Neural progenitor cell (in vitro differentiated cells): ENCODE results near the gene OLFM4. TPM values are rescaled to one million over a fixed set of nuclear protein-coding genes. Genes with fewer than 3 reads are reported as not detected.
A peak's percentile ranks its signal among the peaks of the same experiment; 100 is the strongest.

Source experiments
- DNase-seq: peaks from one replicate; pipeline ENCODE4 v3.0.0-alpha.2; 2016; ENCODE audit warnings: low spot score
- H2AFZ ChIP-seq: fragments of 200-600 bp; sonication (generic); replicated peaks from 2 replicates; pipeline ENCODE4 v1.6.1; 2016; ENCODE audit warnings: antibody characterized with exemption
- H3F3A ChIP-seq: fragments of 200-600 bp; sonication (generic); 2 replicates; pipeline ENCODE4 v1.6.1; 2016; ENCODE audit warnings: antibody characterized with exemption, low read depth
- H3K27ac ChIP-seq: fragments of 200-600 bp; sonication (generic); 2 replicates; pipeline ENCODE4 v1.5.1; 2016; ENCODE audit warnings: mild to moderate bottlenecking
- H3K27me3 ChIP-seq: fragments of 200-600 bp; sonication (generic); 2 replicates; pipeline ENCODE4 v1.6.1; 2016; ENCODE audit warnings: mild to moderate bottlenecking, moderate library complexity
- H3K36me3 ChIP-seq: fragments of 200-600 bp; sonication (generic); 2 replicates; pipeline ENCODE4 v1.5.1; 2016
- H3K4me1 ChIP-seq: fragments of 200-600 bp; sonication (generic); 2 replicates; pipeline ENCODE4 v1.6.1; 2016; ENCODE audit warnings: mixed run types
- H3K4me2 ChIP-seq: fragments of 200-600 bp; sonication (generic); 2 replicates; pipeline ENCODE4 v1.6.1; 2016
- H3K4me3 ChIP-seq: fragments of 200-600 bp; sonication (generic); 2 replicates; pipeline ENCODE4 v1.5.1; 2016
- H3K79me2 ChIP-seq: fragments of 200-600 bp; sonication (generic); 2 replicates; pipeline ENCODE4 v1.6.1; 2016; ENCODE audit warnings: low read depth
- H3K9ac ChIP-seq: fragments of 200-600 bp; sonication (generic); 2 replicates; pipeline ENCODE4 v1.6.1; 2016
- H3K9me3 ChIP-seq: fragments of 200-600 bp; sonication (generic); 2 replicates; pipeline ENCODE4 v1.5.1; 2016; ENCODE audit warnings: low read depth
- H4K20me1 ChIP-seq: fragments of 200-600 bp; sonication (generic); 2 replicates; pipeline ENCODE4 v1.6.1; 2016; ENCODE audit warnings: low read depth
- H3K27ac Mint-ChIP-seq: 3 replicates; pipeline ENCODE4 v1.8.0; 2021; ENCODE audit warnings: mixed read lengths
- H3K27me3 Mint-ChIP-seq: 2 replicates; pipeline ENCODE4 v1.8.0; 2022; ENCODE audit warnings: low read depth, mild to moderate bottlenecking, inconsistent platforms, moderate library complexity, mixed read lengths; ENCODE audit not compliant: insufficient read depth
- H3K36me3 Mint-ChIP-seq: 3 replicates; pipeline ENCODE4 v1.8.0; 2021; ENCODE audit warnings: mixed read lengths
- H3K4me1 Mint-ChIP-seq: 3 replicates; pipeline ENCODE4 v1.8.0; 2021; ENCODE audit warnings: mixed read lengths
- H3K4me3 Mint-ChIP-seq: 3 replicates; pipeline ENCODE4 v1.8.0; 2021; ENCODE audit warnings: mild to moderate bottlenecking, moderate library complexity, mixed read lengths
- H3K9me3 Mint-ChIP-seq: 3 replicates; pipeline ENCODE4 v1.8.0; 2020; ENCODE audit warnings: mixed read lengths
- EZH2 ChIP-seq: fragments of 200-600 bp; sonication (generic); IDR thresholded peaks from 2 replicates; pipeline ENCODE4 v1.6.1; 2017; ENCODE audit warnings: antibody characterized with exemption, mild to moderate bottlenecking, moderate library complexity
- EZH2phosphoT487 ChIP-seq: fragments of 200-600 bp; sonication (generic); IDR thresholded peaks from 2 replicates; pipeline ENCODE4 v1.6.1; 2017; ENCODE audit warnings: antibody characterized with exemption
- total RNA-seq: library from RNA; depleted of rRNA; stranded (reverse); fragments of >200 nt; gene quantifications from 2 replicates; pipeline ENCODE4 v1.2.3, GENCODE V29; 2015; ENCODE audit warnings: low replicate concordance
- TF ChIP-seq, protein P1 (sequence below): fragments of 200-600 bp; sonication (generic); IDR thresholded peaks from 2 replicates; pipeline ENCODE4 v1.5.1; 2017; ENCODE audit warnings: antibody characterized with exemption, mild to moderate bottlenecking

Gene OLFM4
- total RNA-seq, 1 donor from 2014 or later = not detected

DNA sequence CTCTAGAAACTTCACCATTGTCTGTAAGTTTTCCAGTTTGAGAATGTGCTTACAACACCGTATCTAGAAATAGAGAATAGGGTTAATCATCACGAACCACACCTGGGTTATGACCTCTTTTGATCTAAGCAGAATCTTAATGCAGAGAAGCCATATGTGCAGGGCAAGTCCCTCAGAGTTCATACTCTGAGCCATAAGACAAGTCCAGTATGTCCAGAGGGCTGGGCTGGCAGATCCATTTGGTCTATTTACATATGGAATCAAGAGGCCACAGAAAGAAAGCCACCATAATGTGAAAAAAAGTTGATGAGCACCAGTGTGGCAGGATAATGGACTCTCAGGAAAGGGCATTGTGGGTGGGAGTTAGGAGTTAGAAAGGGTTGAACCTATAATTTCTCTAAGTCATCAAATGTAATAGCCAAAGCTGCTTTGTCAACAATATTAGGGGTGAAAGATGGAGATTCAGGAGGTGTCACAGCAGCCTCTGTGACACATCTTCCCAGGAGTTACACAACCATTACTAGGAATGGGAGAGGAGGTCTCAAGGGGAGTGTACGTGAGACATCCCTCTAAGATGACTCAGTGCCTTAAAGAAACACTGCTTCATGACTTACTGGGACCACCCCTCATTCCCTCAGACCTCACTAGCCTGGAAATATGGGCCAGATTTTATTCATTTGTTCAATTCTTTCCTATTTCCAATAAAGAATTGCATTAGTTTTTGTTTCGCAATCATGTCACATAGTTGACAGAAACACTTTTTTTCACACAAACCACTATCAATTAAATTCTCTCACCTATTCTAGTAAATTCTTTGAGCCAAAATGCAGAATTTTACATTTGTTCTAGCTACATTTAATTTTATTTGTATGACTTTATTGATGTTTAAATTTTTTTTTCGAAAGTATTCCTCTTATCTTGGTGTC lies 30.4 kb upstream of the OLFM4 start:
- Mint-ChIP-seq H3K9me3 (no peaks in the 10 kb centered on the region), H3K27ac (no peak overlapping the region), H3K4me3 (no peak overlapping the region), H3K4me1 (peaks cover 16% of the 10 kb centered on the region), H3K27me3 (peaks cover 2% of the 10 kb centered on the region), H3K36me3 (no peaks in the 10 kb centered on the region)
- no peak overlapping the region for H3K4me2 ChIP-seq
- no peak overlapping the region for H3K27ac ChIP-seq
- no peak overlapping the region for H3K4me3 ChIP-seq
- no peak for DNase-seq
- no peaks in the 10 kb centered on the region for H3F3A ChIP-seq
- no peak overlapping the region for H2AFZ ChIP-seq
- H3K27me3 ChIP-seq = no peaks in the 10 kb centered on the region
- H3K36me3 ChIP-seq = no peaks in the 10 kb centered on the region
- H4K20me1 ChIP-seq = no peaks in the 10 kb centered on the region
- TF ChIP-seq EZH2phosphoT487 (no peak), EZH2 (no peak)
- TF ChIP-seq, protein P1, sequence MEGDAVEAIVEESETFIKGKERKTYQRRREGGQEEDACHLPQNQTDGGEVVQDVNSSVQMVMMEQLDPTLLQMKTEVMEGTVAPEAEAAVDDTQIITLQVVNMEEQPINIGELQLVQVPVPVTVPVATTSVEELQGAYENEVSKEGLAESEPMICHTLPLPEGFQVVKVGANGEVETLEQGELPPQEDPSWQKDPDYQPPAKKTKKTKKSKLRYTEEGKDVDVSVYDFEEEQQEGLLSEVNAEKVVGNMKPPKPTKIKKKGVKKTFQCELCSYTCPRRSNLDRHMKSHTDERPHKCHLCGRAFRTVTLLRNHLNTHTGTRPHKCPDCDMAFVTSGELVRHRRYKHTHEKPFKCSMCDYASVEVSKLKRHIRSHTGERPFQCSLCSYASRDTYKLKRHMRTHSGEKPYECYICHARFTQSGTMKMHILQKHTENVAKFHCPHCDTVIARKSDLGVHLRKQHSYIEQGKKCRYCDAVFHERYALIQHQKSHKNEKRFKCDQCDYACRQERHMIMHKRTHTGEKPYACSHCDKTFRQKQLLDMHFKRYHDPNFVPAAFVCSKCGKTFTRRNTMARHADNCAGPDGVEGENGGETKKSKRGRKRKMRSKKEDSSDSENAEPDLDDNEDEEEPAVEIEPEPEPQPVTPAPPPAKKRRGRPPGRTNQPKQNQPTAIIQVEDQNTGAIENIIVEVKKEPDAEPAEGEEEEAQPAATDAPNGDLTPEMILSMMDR = no peak
- H3K9ac ChIP-seq = no peak overlapping the region
- no peaks in the 10 kb centered on the region for H3K79me2 ChIP-seq
- peaks cover 10% of the 10 kb centered on the region for H3K4me1 ChIP-seq
- no peaks in the 10 kb centered on the region for H3K9me3 ChIP-seq

- no peak overlapping the region for H3K27ac ChIP-seq
- TF ChIP-seq EZH2phosphoT487 = no peak
- TF ChIP-seq, protein P1 = no peak
- TF ChIP-seq EZH2 = no peak
- Mint-ChIP-seq H3K4me3 (no peak overlapping the region), H3K27me3 (peaks cover 2% of the 10 kb centered on the region), H3K36me3 (no peaks in the 10 kb centered on the region), H3K9me3 (no peaks in the 10 kb centered on the region), H3K4me1 (peaks cover 9% of the 10 kb centered on the region), H3K27ac (no peak overlapping the region)
- no peaks in the 10 kb centered on the region for H3K27me3 ChIP-seq
- no peak for DNase-seq
- no peak overlapping the region for H3K4me2 ChIP-seq
- no peak overlapping the region for H2AFZ ChIP-seq
- no peaks in the 10 kb centered on the region for H3F3A ChIP-seq
- no peaks in the 10 kb centered on the region for H3K36me3 ChIP-seq
- no peaks in the 10 kb centered on the region for H3K79me2 ChIP-seq
- no peaks in the 10 kb centered on the region for H4K20me1 ChIP-seq
- H3K9ac ChIP-seq = no peak overlapping the region
- peaks cover 8% of the 10 kb centered on the region for H3K4me1 ChIP-seq
- H3K4me3 ChIP-seq = no peak overlapping the region
- H3K9me3 ChIP-seq = no peaks in the 10 kb centered on the region
Observed at GRCh38 chr13:52999093-52999696, 29.4 kb upstream of the OLFM4 start.

DNA sequence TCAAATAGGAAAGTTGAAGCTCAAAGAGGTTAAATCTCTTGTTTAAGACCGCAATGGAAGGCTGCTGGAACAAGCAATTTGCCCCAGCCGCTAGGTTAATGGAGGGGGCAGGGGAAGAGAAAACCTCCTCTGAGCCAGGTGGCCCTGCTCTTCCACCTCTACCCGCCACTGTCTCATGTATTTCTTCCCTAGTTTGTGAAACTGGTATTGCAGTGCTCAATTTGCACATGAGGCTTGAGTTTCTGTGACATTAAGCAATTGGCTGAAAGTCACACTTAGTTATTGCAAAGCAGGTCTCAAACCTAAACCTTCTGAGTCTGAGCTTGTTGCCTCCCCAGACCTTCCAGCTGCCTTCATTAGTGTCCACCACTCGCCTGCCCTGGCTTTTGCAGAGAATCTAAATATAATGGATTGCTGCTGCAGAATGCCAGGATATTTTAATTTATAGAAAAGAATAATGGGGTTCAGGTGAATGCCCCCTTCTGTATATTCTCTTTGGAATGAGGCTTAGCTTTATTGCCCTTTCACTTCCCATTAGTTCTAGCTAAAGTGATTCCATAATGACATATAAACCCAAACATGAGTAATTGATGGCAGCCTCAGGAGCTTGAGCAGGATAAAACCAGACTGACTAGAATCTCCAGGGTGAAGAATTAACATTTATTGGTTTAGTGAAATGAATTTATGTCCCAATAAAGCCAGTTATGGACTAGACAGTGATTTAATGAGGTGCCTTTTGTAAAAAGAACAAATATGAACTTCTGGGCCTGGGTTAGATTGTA lies 27.0 kb upstream of the OLFM4 start:
- Mint-ChIP-seq H3K9me3 (no peaks in the 10 kb centered on the region), H3K4me3 (no peak overlapping the region), H3K4me1 (peaks cover 9% of the 10 kb centered on the region), H3K27me3 (peaks cover 6% of the 10 kb centered on the region), H3K27ac (no peak overlapping the region), H3K36me3 (no peaks in the 10 kb centered on the region)
- Histone ChIP-seq H3K4me1 (peaks cover 6% of the 10 kb centered on the region), H3K79me2 (no peaks in the 10 kb centered on the region), H3K4me2 (no peak overlapping the region), H3K9me3 (no peaks in the 10 kb centered on the region), H4K20me1 (no peaks in the 10 kb centered on the region), H3K4me3 (no peak overlapping the region), H3F3A (no peaks in the 10 kb centered on the region), H3K9ac (no peak overlapping the region), H2AFZ (peak overlapping the region; percentile 17), H3K27me3 (no peaks in the 10 kb centered on the region), H3K27ac (no peak overlapping the region), H3K36me3 (no peaks in the 10 kb centered on the region)
- TF ChIP-seq EZH2 (no peak), EZH2phosphoT487 (no peak)
- TF ChIP-seq, protein P1 = no peak
- DNase-seq = no peak
